ENCODE data around the gene TCEA2. TPM values are rescaled to one million over a fixed set of nuclear protein-coding genes. Genes with fewer than 3 reads are reported as not detected.
"Not testable (repeated sequence)": the region's sequence is repeated elsewhere in the genome, so short reads cannot be mapped to it uniquely, and the experiment has no call there.

The TCEA2 gene
- total RNA-seq, 4 donors from 2014 or later: 5.6 to 94.3 (median 14.8) TPM

DNA sequence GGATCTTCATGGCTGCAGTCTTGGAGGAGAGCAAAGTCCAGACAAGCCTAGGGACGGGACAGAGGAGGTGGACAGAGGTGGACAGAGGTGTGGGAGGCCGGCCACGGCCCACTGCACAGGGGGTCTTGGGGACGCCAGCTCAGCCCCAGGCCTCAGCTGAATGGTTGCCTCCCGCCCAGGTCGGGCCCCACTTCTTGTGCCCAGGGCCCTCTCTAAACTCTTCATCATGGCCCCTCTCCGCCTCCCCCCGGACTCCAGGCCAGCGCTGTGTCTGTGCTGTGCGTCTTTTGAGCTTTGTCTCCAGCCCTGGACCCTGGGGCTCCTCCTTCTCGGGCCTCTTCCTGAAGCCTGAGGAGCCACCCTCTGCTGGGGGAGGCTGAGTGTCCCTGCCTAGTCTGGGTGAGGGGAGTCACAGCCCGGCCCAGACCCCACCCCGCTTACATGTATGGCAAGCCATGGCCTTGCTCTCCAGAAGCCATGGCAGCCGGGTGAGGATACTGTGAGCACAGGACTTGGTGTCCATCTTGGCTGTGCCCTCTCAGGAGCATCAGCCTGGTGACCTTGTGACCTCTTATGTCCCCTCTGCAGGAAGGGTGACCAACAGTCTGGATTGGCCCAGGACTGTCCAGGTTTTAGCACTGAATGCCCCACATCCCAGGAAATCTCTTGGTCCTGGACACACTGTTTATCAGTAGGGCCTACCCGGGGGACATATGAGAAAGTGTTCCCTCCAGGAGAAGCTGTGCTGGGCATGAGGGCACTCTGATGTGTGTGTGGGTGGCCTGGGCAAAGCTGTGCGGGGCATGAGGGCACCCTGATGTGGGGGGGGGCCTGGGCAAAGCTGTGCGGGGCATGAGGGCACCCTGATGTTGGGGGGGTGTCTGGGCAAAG lies 53.8 kb downstream of the TCEA2 start:
- intact Hi-C loops (cut with DNase I; ENCODE audit: low total_unique reads): no loop called here
- no peak overlapping the region for H3K27ac ChIP-seq
- whole genome bisulfite sequencing, 2 donors (ENCODE audit: low coverage in 1 of 2): 75% methylated on average over 13 of the region's 17 CpGs; no CpG with 5 or more reads in 1 of the 2 donors
- H3K36me3 ChIP-seq: no peaks in the 10 kb centered on the region
- H3K9me3 ChIP-seq: no peaks in the 10 kb centered on the region
- in situ Hi-C loops (cut with MboI; ENCODE audit: low pct_ligation_motif_present in 1 of 4, low pct_unique_long_range_greater_than_20kb in 1 of 4, low sequenced_read_pairs in 3 of 4): no loop called here
- no peak for TF ChIP-seq EP300 (IDR thresholded peaks at IDR 0.05; ENCODE audit: low read depth)
- TF ChIP-seq CTCF (IDR thresholded peaks at IDR 0.05): no peak
- no peak for TF ChIP-seq POLR2A (IDR thresholded peaks at IDR 0.05)
- TF ChIP-seq POLR2AphosphoS5 (IDR thresholded peaks at IDR 0.05): no peak
- peak; percentile 6 for DNase-seq
- H3K4me1 ChIP-seq: peaks cover 0 to 5% (median 2%) of the 10 kb centered on the region in 4 donors
- H3K27me3 ChIP-seq: peaks cover 11% of the 10 kb centered on the region
- H3K4me3 ChIP-seq: no peak overlapping the region

DNA sequence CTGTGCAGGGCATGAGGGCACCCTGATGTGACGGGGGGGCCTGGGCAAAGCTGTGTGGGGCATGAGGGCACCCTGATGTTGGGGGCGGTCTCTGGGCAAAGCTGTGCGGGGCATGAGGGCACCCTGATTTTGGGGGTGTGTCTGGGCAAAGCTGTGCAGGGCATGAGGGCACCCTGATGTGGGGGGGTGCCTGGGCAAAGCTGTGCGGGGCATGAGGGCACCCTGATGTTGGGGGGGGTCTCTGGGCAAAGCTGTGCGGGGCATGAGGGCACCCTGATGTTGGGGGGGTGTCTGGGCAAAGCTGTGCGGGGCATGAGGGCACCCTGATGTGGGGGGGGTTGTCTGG lies 54.4 kb downstream of the TCEA2 start:
- H3K27ac ChIP-seq; DNase-seq; H3K4me1 ChIP-seq; H3K4me3 ChIP-seq; H3K36me3 ChIP-seq; H3K9me3 ChIP-seq; intact Hi-C loops (cut with DNase I; ENCODE audit: low total_unique reads); in situ Hi-C loops (cut with MboI; ENCODE audit: low pct_ligation_motif_present in 1 of 4, low pct_unique_long_range_greater_than_20kb in 1 of 4, low sequenced_read_pairs in 3 of 4): not testable (repeated sequence)
- WGBS, 2 donors (ENCODE audit: low coverage in 1 of 2): 80% methylated on average over 1 of the region's 6 CpGs; no CpG with 5 or more reads in 1 of the 2 donors
- peaks cover 18% of the 10 kb centered on the region for H3K27me3 ChIP-seq

GRCh38 chr20:64119301-64119680 lies 56.3 kb downstream of the TCEA2 start:
- Histone ChIP-seq H3K9me3 (no peaks in the 10 kb centered on the region), H3K27me3 (peaks cover 29% of the 10 kb centered on the region), H3K36me3 (no peaks in the 10 kb centered on the region), H3K4me3 (no peak overlapping the region), H3K4me1 (peaks cover 0 to 5% (median 2%) of the 10 kb centered on the region in 4 donors), H3K27ac (no peak overlapping the region)
- 64% methylated on average over 6 of the region's 8 CpGs; no CpG with 5 or more reads in 1 of the 2 donors for WGBS, 2 donors (ENCODE audit: low coverage in 1 of 2)
- intact Hi-C loops (cut with DNase I; ENCODE audit: low total_unique reads): no loop called here
- in situ Hi-C loops (cut with MboI; ENCODE audit: low pct_ligation_motif_present in 1 of 4, low pct_unique_long_range_greater_than_20kb in 1 of 4, low sequenced_read_pairs in 3 of 4): no loop called here
- DNase-seq: no peak
- no peak for TF ChIP-seq CTCF (IDR thresholded peaks at IDR 0.05)
- TF ChIP-seq POLR2A (IDR thresholded peaks at IDR 0.05): no peak
- no peak for TF ChIP-seq POLR2AphosphoS5 (IDR thresholded peaks at IDR 0.05)
- TF ChIP-seq EP300 (IDR thresholded peaks at IDR 0.05; ENCODE audit: low read depth): no peak

DNA sequence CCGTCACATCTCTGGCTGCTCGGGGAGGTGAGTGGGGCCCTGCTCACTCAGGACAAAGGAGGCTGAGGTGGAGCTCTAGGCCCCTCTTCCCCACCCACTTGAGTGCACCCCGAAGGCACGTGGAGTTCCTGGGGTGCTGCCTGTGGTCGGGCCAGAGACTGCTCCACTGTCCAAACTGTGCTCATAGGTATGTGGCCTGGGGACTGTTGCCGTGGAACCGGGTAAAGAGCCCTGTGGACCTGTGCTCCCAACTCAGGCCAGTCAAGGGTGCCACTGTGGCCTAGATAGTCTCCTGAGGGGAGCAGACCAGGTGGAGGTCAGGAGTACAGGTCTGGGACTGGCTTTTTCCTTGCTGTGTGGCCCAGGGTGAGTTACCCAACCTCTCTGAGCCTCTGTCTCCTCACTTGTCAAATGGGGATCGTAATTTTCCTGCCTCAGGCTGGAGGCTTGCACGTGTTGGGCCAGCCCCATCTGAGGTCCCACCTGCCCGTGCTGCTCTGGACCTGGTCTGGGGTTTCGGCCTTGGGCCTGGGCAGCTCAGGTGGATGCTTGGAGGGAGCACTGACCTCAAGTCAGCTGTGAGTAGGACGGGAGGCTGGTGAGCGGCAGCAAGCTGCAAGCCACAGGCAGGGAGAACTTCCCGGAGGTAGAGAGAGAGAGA lies 56.8 kb downstream of the TCEA2 start:
- no peak for TF ChIP-seq EP300 (IDR thresholded peaks at IDR 0.05; ENCODE audit: low read depth)
- no peak for TF ChIP-seq POLR2A (IDR thresholded peaks at IDR 0.05)
- no peak for TF ChIP-seq CTCF (IDR thresholded peaks at IDR 0.05)
- TF ChIP-seq POLR2AphosphoS5 (IDR thresholded peaks at IDR 0.05): no peak
- peaks cover 0 to 5% (median 2%) of the 10 kb centered on the region in 4 donors for H3K4me1 ChIP-seq
- WGBS, 2 donors (ENCODE audit: low coverage in 1 of 2): 64% methylated on average over 12 of the region's 14 CpGs; no CpG with 5 or more reads in 1 of the 2 donors
- H3K4me3 ChIP-seq: peak overlapping the region in 1 of 4 donors; percentile 24
- intact Hi-C loops (cut with DNase I; ENCODE audit: low total_unique reads) (no loop called here), in situ Hi-C loops (cut with MboI; ENCODE audit: low pct_ligation_motif_present in 1 of 4, low pct_unique_long_range_greater_than_20kb in 1 of 4, low sequenced_read_pairs in 3 of 4) (no loop called here)
- DNase-seq: no peak
- no peaks in the 10 kb centered on the region for H3K9me3 ChIP-seq
- H3K36me3 ChIP-seq: no peaks in the 10 kb centered on the region
- no peak overlapping the region for H3K27ac ChIP-seq
- peaks cover 33% of the 10 kb centered on the region for H3K27me3 ChIP-seq
